DOHH2 (cell line): ENCODE measurements around the gene PCCA.

Experiments used
- H3F3A ChIP-seq: fragments of 200-600 bp; sonication (generic), shearing (Covaris generic); 2 replicates; pipeline ENCODE4 v1.6.0; 2016; ENCODE audit warnings: antibody characterized with exemption, mild to moderate bottlenecking; ENCODE audit not compliant: control insufficient read depth, insufficient read depth
- H3K27ac ChIP-seq: fragments of 200-600 bp; sonication (generic); 2 replicates; pipeline ENCODE4 v1.5.1; 2014; ENCODE audit warnings: low read depth, mild to moderate bottlenecking, low read length, moderate library complexity
- H3K27me3 ChIP-seq: fragments of 200-600 bp; sonication (generic); 2 replicates; pipeline ENCODE4 v1.6.1; 2014; ENCODE audit warnings: mild to moderate bottlenecking, low read length, mixed read lengths; ENCODE audit not compliant: control insufficient read depth
- H3K36me3 ChIP-seq: fragments of 200-600 bp; sonication (generic); 2 replicates; pipeline ENCODE4 v1.6.1; 2014; ENCODE audit warnings: mild to moderate bottlenecking, low read length, moderate library complexity, mixed read lengths; ENCODE audit not compliant: control insufficient read depth
- H3K4me1 ChIP-seq: fragments of 200-600 bp; sonication (generic); 2 replicates; pipeline ENCODE4 v1.6.1; 2014; ENCODE audit warnings: mild to moderate bottlenecking, low read length, mixed read lengths; ENCODE audit not compliant: control insufficient read depth
- H3K4me2 ChIP-seq: fragments of 200-600 bp; sonication (generic); 2 replicates; pipeline ENCODE4 v1.6.0; 2014; ENCODE audit warnings: mild to moderate bottlenecking, low read length, moderate library complexity
- H3K4me3 ChIP-seq: fragments of 200-600 bp; sonication (generic); 2 replicates; pipeline ENCODE4 v1.5.1; 2014; ENCODE audit warnings: mild to moderate bottlenecking, low read length, mixed read lengths
- H3K79me2 ChIP-seq: fragments of 200-600 bp; sonication (generic); 2 replicates; pipeline ENCODE4 v1.6.1; 2014; ENCODE audit warnings: mild to moderate bottlenecking, low read length, mixed read lengths; ENCODE audit not compliant: control insufficient read depth
- H3K9me2 ChIP-seq: fragments of 200-600 bp; sonication (generic); replicated peaks from 2 replicates; pipeline ENCODE4 v1.6.1; 2014; ENCODE audit warnings: mild to moderate bottlenecking, low read length, mixed read lengths; ENCODE audit not compliant: control insufficient read depth
- H3K9me3 ChIP-seq: fragments of 200-600 bp; sonication (generic); 2 replicates; pipeline ENCODE4 v1.6.1; 2014; ENCODE audit warnings: antibody characterized with exemption, low read length, mixed read lengths; ENCODE audit not compliant: control insufficient read depth, insufficient read depth
- H4K20me1 ChIP-seq: fragments of 200-600 bp; sonication (generic); 2 replicates; pipeline ENCODE4 v1.6.0; 2014; ENCODE audit warnings: low read depth, mild to moderate bottlenecking, antibody characterized with exemption, low read length, moderate library complexity; ENCODE audit not compliant: control insufficient read depth, insufficient read depth
- EZH2phosphoT487 ChIP-seq: fragments of 200-600 bp; sonication (generic); IDR thresholded peaks from 2 replicates; pipeline ENCODE4 v1.6.1; 2017; ENCODE audit warnings: borderline replicate concordance, mild to moderate bottlenecking, antibody characterized with exemption, low read length, moderate library complexity, mixed read lengths
- TF ChIP-seq, protein P1 (sequence below): fragments of 200-600 bp; sonication (generic); IDR thresholded peaks from one replicate; pipeline ENCODE4 v1.5.1; 2014; ENCODE audit warnings: antibody characterized with exemption, mild to moderate bottlenecking, low read depth, low read length; ENCODE audit not compliant: poor library complexity, severe bottlenecking

Gene PCCA

GRCh38 chr13:100512422-100512821 is 423.5 kb downstream of the PCCA start:
- H4K20me1 ChIP-seq, result no peaks in the 10 kb centered on the region
- no peaks in the 10 kb centered on the region for H3K9me2 ChIP-seq
- H3F3A ChIP-seq, result no peaks in the 10 kb centered on the region
- no peak overlapping the region for H3K27ac ChIP-seq
- no peak overlapping the region for H3K4me2 ChIP-seq
- no peaks in the 10 kb centered on the region for H3K79me2 ChIP-seq
- TF ChIP-seq, protein P1, sequence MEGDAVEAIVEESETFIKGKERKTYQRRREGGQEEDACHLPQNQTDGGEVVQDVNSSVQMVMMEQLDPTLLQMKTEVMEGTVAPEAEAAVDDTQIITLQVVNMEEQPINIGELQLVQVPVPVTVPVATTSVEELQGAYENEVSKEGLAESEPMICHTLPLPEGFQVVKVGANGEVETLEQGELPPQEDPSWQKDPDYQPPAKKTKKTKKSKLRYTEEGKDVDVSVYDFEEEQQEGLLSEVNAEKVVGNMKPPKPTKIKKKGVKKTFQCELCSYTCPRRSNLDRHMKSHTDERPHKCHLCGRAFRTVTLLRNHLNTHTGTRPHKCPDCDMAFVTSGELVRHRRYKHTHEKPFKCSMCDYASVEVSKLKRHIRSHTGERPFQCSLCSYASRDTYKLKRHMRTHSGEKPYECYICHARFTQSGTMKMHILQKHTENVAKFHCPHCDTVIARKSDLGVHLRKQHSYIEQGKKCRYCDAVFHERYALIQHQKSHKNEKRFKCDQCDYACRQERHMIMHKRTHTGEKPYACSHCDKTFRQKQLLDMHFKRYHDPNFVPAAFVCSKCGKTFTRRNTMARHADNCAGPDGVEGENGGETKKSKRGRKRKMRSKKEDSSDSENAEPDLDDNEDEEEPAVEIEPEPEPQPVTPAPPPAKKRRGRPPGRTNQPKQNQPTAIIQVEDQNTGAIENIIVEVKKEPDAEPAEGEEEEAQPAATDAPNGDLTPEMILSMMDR, result no peak
- TF ChIP-seq EZH2phosphoT487, result no peak
- H3K4me1 ChIP-seq, result no peaks in the 10 kb centered on the region
- peaks cover 10% of the 10 kb centered on the region for H3K27me3 ChIP-seq
- H3K9me3 ChIP-seq, result no peaks in the 10 kb centered on the region
- H3K4me3 ChIP-seq, result no peak overlapping the region
- H3K36me3 ChIP-seq, result no peaks in the 10 kb centered on the region

- H3K9me2 ChIP-seq, result no peaks in the 10 kb centered on the region
- no peak overlapping the region for H3K4me3 ChIP-seq
- TF ChIP-seq, protein P1, result no peak
- no peaks in the 10 kb centered on the region for H3K4me1 ChIP-seq
- H3K27me3 ChIP-seq, result peaks cover 10% of the 10 kb centered on the region
- no peaks in the 10 kb centered on the region for H3K9me3 ChIP-seq
- H3K4me2 ChIP-seq, result no peak overlapping the region
- no peaks in the 10 kb centered on the region for H3F3A ChIP-seq
- H3K27ac ChIP-seq, result no peak overlapping the region
- H3K36me3 ChIP-seq, result no peaks in the 10 kb centered on the region
- H3K79me2 ChIP-seq, result no peaks in the 10 kb centered on the region
- H4K20me1 ChIP-seq, result no peaks in the 10 kb centered on the region
Measured at GRCh38 chr13:100513171-100513570, 424.3 kb downstream of the PCCA start.

DNA sequence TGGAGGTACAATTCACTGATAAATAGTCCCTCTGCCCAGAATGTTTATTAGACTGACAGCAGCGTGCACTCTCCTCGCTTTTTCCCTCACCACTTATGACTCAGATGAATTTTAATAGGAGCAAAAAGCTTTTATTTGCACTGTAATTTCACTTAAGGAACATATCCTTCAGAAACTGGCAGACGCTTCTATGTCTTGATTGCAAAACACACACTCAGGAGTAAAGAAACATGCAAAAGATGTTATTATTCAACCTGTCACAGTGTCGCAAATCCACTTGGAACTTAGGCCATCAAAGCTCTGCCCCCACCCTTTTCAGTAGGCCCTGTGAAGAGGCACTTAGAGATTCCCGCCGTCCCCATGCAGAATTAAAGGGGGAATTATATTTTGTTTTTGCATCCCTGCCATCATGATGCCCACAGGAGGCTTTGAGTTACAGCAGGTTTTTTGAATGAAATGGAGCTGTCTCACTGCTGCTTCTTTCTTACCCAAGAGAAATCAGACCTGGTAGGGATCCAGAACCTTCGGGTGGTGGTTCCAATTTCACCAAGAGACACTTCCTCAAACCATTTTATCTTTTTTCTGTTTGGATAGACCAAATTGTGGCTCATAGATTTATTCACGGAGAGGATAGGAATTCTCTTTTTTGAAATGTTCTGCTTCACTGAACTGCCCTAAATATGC is 425.2 kb downstream of the PCCA start:
- TF ChIP-seq, protein P1, result no peak
- TF ChIP-seq EZH2phosphoT487, result no peak

More for the DNA sequence above, 425.2 kb downstream of the PCCA start:
- Histone ChIP-seq H3K4me2 (no peak overlapping the region), H4K20me1 (no peaks in the 10 kb centered on the region), H3K79me2 (no peaks in the 10 kb centered on the region), H3K4me3 (no peak overlapping the region), H3K4me1 (no peaks in the 10 kb centered on the region), H3K9me2 (no peaks in the 10 kb centered on the region), H3K9me3 (no peaks in the 10 kb centered on the region), H3K27ac (no peak overlapping the region), H3K36me3 (no peaks in the 10 kb centered on the region), H3K27me3 (peaks cover 10% of the 10 kb centered on the region), H3F3A (no peaks in the 10 kb centered on the region)
